ENCODE measurements around the gene MACROD1. TPM values are rescaled to one million over a fixed set of nuclear protein-coding genes. Genes with fewer than 3 reads are reported as not detected.
A peak's percentile ranks its signal among the peaks of the same experiment; 100 is the strongest.

Gene MACROD1
- total and polyA plus RNA-seq, 9 of the 15 experiments (the other 6 are each of a cell fraction or from before 2014, with no cell fraction given) = 1.1 to 60.0 (median 26.4) TPM

- no peak for TF ChIP-seq FOS (IDR thresholded peaks at IDR 0.05; ENCODE audit: extremely low read depth, insufficient read length)
- no peak; the same call in 1 of the 2 replicates for TF ChIP-seq ZBTB49 (CRISPR knock-in tag; IDR thresholded peaks at IDR 0.05; ENCODE audit: borderline replicate concordance)
- TF ChIP-seq BACH1 (tag; IDR thresholded peaks at IDR 0.05) = no peak
- TF ChIP-seq ZNF212 (CRISPR knock-in tag; IDR thresholded peaks at IDR 0.05) = no peak
- TF ChIP-seq ATF4 (CRISPR knock-in tag; IDR thresholded peaks at IDR 0.05) = no peak
- TF ChIP-seq NCOR1 (IDR thresholded peaks at IDR 0.05) = no peak
- peak; percentile 70; the same call in 1 of the 2 replicates for TF ChIP-seq ZBTB9 (CRISPR knock-in tag; IDR thresholded peaks at IDR 0.05)
- no peak for TF ChIP-seq SMARCA4 (IDR thresholded peaks at IDR 0.05)
- TF ChIP-seq TAF7 (tag; IDR thresholded peaks at IDR 0.05) = peak; percentile 94
- no peak for TF ChIP-seq DPF2 (IDR thresholded peaks at IDR 0.05)
- no peak for TF ChIP-seq CC2D1A (IDR thresholded peaks at IDR 0.05)
- no peak for TF ChIP-seq MBD1 (CRISPR knock-in tag; IDR thresholded peaks at IDR 0.05)
- no peak for TF ChIP-seq ZNF436 (CRISPR knock-in tag; IDR thresholded peaks at IDR 0.05)
- 0 out of 2 replicates have a peak, but pooled peaks have one; percentile 21 for TF ChIP-seq MTA2 (IDR thresholded peaks at IDR 0.05; ENCODE audit: low read depth)
- TF ChIP-seq PRMT5 (CRISPR knock-in tag; IDR thresholded peaks at IDR 0.05) = no peak
- TF ChIP-seq E2F5 (CRISPR knock-in tag; IDR thresholded peaks at IDR 0.05) = no peak
- no peak for TF ChIP-seq E4F1 (CRISPR knock-in tag; IDR thresholded peaks at IDR 0.05; ENCODE audit: borderline replicate concordance)
- TF ChIP-seq NFIC (IDR thresholded peaks at IDR 0.05) = peak; percentile 29; the same call in 1 of the 2 replicates
- no peak for TF ChIP-seq JUNB (CRISPR knock-in tag; conservative IDR thresholded peaks at IDR 0.05)
These were observed 179.6 kb downstream of the MACROD1 start, which contains the start of gene OTUB1 (continued) for GRCh38 chr11:63986156-63986931.
